Activated CD4-positive, alpha-beta T cell treated with anti-CD3 and anti-CD28 coated beads, Interleukin-2, amount 50 U/mL, for 4 hours (primary cell): ENCODE data around the gene TMEM270.
"Not testable (repeated sequence)": the region's sequence is repeated elsewhere in the genome, so short reads cannot be mapped to it uniquely, and the experiment has no call there.

Experiments
- DNase-seq, 2 experiments: peaks; one replicate each; pipeline ENCODE4 v3.0.0-alpha.2; 2020

The TMEM270 gene, protein sequence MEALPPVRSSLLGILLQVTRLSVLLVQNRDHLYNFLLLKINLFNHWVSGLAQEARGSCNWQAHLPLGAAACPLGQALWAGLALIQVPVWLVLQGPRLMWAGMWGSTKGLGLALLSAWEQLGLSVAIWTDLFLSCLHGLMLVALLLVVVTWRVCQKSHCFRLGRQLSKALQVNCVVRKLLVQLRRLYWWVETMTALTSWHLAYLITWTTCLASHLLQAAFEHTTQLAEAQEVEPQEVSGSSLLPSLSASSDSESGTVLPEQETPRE

DNA sequence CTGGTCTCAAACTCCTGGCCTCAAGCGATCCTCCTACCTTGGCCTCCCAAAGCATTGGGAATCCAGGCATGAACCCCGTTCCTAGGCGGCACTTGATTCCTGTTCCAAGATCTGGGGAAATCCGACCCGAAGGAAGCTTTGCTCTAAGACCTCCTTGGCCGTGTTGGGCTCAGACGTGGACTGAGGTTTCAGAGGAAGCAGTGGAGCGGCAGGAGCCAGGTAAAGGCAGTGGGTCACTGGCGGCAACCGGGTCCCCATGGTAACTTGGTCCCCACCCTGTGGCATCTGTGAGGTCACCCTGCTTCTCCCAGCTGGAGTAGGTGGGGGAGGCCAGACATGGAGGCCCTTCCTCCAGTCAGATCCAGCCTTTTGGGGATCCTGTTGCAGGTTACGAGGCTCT, at the start of gene TMEM270:
TMEM270 (plus strand) TSS at position 301 of the 400 bp plus-strand sequence; CDS start at position 337, 36 bp downstream.
- DNase-seq: no peak

DNA sequence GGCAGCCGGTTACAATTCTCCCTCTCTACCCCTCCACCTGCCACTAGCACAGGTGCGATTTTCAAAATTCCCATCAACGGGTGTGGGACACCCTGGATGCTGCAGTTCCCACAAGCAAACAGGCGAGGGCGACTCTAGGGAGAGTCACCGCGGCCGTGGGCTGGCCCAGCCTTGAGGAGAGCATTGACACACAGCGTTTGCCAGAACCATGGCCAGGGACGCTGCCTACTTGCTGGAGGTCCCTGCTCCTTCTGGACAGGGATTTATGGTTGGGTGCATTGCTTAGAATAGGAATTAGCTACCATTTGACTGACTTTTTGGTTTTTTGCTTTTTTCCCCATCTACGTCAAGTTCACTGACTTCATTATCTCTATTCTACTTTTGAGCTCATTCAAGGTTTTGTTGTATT, 49.2 kb upstream of the TMEM270 start:
- peak; percentile 35 to 48 for DNase-seq

- DNase-seq: no peak
Observed at GRCh38 chr7:73812996-73813395, 48.0 kb upstream of the TMEM270 start.

DNA sequence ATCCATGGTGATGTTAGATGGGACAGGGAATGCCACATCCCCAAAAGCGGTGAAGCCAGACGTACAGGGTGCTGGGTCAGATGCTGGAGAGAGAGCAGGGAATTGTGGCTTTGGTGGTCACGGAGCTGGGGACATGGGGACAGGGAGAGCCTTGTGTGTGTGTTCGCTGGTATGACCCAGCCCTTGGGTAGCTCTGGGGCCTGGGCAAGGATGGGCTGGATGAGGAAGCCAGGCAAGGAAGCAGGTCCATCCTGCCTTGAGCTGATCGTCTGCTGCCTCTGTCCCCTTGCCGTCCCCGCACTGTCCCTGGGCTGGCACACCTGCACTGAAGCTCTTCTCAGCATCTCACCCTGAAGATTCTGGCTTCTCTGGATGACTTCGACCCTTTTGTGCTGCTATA, 45.5 kb upstream of the TMEM270 start:
- DNase-seq: no peak

- no peak for DNase-seq
Observed at GRCh38 chr7:73817121-73817520, 43.8 kb upstream of the TMEM270 start.

DNA sequence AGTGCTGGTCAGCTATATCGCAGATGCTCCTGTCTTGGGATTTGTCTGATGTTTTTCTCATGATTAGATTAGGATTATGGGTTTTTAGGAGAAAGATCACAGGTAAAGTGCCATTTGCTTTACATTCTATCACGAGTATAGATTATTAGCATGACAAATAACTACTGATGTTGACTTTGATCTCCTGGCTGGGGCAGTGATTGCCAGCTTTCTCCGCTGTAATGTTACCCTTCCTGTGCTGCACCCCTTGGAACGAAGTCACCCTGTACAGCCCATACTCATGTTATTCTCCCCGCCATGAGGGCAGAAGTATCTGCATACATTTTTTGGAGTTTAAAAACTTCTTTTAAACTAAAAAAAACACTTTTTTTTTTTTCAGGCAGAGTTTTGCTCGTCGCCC, 40.9 kb upstream of the TMEM270 start:
- DNase-seq: no peak

GRCh38 chr7:73821597-73822285, 39.2 kb upstream of the TMEM270 start:
- DNase-seq: not testable (repeated sequence)

DNA sequence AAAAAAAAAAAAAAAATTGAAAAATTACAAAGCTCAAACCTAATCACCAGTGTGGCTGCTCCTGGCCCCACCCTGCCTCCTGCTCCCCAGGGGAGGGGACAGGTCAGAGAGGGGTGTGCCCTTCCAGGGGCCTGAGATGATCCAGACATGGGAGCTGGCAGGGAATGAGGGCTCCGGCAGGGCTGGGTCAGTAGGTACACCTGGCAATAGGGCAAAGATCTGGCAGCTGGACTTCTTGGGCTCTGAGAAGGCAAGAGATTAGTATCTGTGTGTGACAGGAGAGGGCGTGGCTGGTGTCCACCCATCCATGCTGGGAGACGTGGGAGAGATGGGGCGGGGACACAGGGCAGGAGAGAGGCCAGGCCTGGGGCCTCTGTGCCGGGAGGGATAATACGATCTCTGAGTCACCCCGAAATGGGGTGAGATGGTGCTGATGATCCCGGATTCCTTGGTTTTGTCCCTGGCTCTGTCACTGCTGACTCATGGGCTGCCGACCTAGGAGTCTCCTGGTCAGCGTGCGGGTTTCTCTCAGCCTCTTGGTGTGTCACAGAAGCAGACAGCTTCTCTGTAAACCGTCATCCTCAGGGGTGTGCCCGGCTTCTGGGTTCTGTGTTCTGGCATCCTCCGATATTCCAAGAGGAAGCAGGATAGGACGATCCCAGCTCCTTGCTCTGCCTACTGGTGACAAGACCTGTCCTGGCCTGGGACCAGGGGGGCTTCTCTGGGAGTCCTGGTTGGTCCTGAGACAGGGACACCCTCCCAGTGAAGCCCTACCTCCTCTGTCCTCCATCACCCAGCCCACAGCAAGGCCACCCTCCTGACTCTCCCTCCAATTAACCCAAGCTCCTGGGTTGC, 38.4 kb upstream of the TMEM270 start:
- no peak for DNase-seq

DNA sequence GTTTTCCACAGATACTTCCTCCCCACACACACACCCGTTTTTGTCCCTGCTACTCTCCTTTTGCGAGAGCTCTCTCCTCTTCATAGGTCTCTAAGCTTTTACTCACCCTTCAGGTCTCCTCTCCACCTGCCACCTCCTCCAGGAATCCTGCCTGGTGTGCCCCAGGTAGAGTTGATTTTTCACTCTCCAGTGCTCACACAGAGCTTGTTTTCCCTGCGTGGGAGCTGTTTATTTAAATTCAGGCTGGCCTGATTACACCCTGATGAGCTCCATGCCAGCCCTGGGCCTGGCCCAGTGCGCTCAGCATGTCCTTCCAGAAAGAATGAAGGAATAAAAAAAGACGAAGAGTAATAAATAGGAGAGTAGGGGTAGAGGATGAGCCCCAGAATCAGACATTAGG, 37.7 kb upstream of the TMEM270 start:
- no peak for DNase-seq

- DNase-seq: no peak
Observed at GRCh38 chr7:73823873-73824592, 36.9 kb upstream of the TMEM270 start.

GRCh38 chr7:73824986-73825385, 36.0 kb upstream of the TMEM270 start:
- no peak for DNase-seq

- DNase-seq: no peak
Observed at GRCh38 chr7:73827567-73828106, 33.3 kb upstream of the TMEM270 start.

GRCh38 chr7:73828107-73828803, 32.7 kb upstream of the TMEM270 start:
- no peak for DNase-seq

DNA sequence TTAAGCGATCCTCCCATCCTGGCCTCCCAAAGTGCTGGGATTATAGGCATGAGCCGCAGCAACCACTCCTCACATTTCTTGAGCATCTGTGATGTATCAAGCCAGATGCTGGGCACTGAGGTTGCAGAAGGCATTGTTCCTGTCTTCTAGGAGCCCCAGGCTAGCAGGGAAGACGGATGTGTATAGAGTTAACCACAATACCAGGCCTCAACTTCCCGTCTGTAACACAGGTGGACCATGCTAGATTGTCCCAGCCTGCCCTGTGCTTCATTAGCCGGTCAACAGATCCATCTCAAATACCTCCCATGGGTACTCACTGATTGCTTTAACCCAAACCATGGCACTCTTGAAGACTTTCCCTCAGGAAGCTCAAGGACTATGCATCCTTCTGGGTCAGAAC, 32.0 kb upstream of the TMEM270 start:
- no peak for DNase-seq

- no peak for DNase-seq
Observed at GRCh38 chr7:73829505-73829904, 31.5 kb upstream of the TMEM270 start.

DNA sequence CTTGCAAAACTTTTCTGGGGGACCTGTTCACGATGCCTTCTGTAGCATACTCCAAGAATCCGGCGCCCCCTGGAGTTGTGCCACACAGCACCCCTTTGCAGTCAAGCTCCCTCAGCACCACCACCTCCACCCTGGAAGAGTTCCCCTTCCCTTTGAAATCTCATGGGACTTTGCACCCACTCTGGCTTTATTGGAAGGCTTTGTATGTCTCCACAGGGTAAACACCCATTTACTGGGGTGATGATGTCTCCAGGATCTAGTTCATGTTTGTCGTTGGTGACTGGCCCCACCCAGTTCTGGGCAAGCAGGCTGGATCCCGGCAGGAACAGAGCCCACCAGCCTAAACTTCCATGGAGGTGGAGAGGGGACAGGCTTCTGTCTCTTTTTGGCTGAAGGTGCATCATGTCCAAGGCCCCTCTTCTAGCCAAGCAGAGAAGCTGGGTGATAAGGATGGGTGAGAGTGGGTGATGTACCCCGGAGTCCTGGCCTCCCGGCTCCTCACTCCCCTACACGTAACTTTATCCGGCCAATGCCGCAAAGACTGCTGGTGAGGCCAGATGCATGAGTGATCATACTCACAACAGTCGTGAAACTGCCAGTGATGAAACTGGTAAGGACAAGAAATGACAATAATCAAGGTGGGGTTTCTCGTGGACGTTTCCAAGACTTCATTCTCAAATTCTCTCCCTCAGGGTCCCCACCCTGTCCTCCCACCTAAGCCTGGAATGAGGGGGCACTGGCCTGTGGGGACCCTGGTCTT, 30.9 kb upstream of the TMEM270 start:
- no peak for DNase-seq

- no peak for DNase-seq
Observed at GRCh38 chr7:73830681-73831583, 30.0 kb upstream of the TMEM270 start, which contains the start of gene CLDN4. Gene CLDN4, plus strand, starts transcription at chr7:73830996. Its CDS starts 206 bp downstream, at chr7:73831202.

GRCh38 chr7:73831584-73831833, 29.4 kb upstream of the TMEM270 start:
- no peak for DNase-seq

GRCh38 chr7:73831834-73832651, 28.9 kb upstream of the TMEM270 start:
- DNase-seq: no peak
